ENCODE measurements around the gene THSD7A. TPM values are rescaled to one million over a fixed set of nuclear protein-coding genes. Genes with fewer than 3 reads are reported as not detected.

Gene THSD7A
- polyA plus RNA-seq, 1 donor from 2014 or later = 18.5 TPM

- no peaks in the 10 kb centered on the region for H3F3A ChIP-seq (ENCODE audit: insufficient read depth, low read length, poor library complexity, severe bottlenecking)
- no peaks in the 10 kb centered on the region for H4K20me1 ChIP-seq (ENCODE audit: insufficient read depth)
- H3K9me3 ChIP-seq (ENCODE audit: low read length) = peaks cover 6% of the 10 kb centered on the region
- H3K36me3 ChIP-seq (ENCODE audit: insufficient read depth, low read length) = no peaks in the 10 kb centered on the region
- no peak overlapping the region for H2AFZ ChIP-seq (ENCODE audit: low read depth, low read length)
- H3K27ac ChIP-seq (ENCODE audit: low read length) = no peak overlapping the region
- TF ChIP-seq EZH2 (IDR thresholded peaks at IDR 0.05; ENCODE audit: borderline replicate concordance, insufficient read depth, low read length, poor library complexity, severe bottlenecking) = no peak
- no peak for TF ChIP-seq CTCF (IDR thresholded peaks at IDR 0.05; ENCODE audit: poor library complexity, severe bottlenecking)
- TF ChIP-seq REST (IDR thresholded peaks at IDR 0.05; ENCODE audit: borderline replicate concordance) = no peak
- no peak for TF ChIP-seq SMC3 (conservative IDR thresholded peaks at IDR 0.05; ENCODE audit: poor library complexity)
- TF ChIP-seq EP300 (conservative IDR thresholded peaks at IDR 0.05; ENCODE audit: poor library complexity, severe bottlenecking) = no peak
- H3K9ac ChIP-seq (ENCODE audit: low read length) = no peak overlapping the region
- H3K4me3 ChIP-seq (ENCODE audit: low read length) = no peak overlapping the region
- no peak overlapping the region for H3K4me2 ChIP-seq (ENCODE audit: low read length)
- no peaks in the 10 kb centered on the region for H3K79me2 ChIP-seq (replicated peaks; ENCODE audit: insufficient read depth, low read length)
- H3K27me3 ChIP-seq (ENCODE audit: insufficient read depth, low read depth, low read length) = no peaks in the 10 kb centered on the region
- no peaks in the 10 kb centered on the region for H3K9me2 ChIP-seq (ENCODE audit: insufficient read depth, low read length)
These were observed 33.7 kb upstream of the THSD7A start for GRCh38 chr7:11865671-11866070.

GRCh38 chr7:11858622-11859302 is 26.8 kb upstream of the THSD7A start:
- Histone ChIP-seq H2AFZ (ENCODE audit: low read depth, low read length) (no peak overlapping the region), H3K27ac (ENCODE audit: low read length) (no peak overlapping the region), H3K36me3 (ENCODE audit: insufficient read depth, low read length) (no peaks in the 10 kb centered on the region), H3K4me2 (ENCODE audit: low read length) (no peak overlapping the region), H3F3A (ENCODE audit: insufficient read depth, low read length, poor library complexity, severe bottlenecking) (no peaks in the 10 kb centered on the region), H3K9me3 (ENCODE audit: low read length) (no peaks in the 10 kb centered on the region), H3K9ac (ENCODE audit: low read length) (no peak overlapping the region), H3K27me3 (ENCODE audit: insufficient read depth, low read depth, low read length) (no peaks in the 10 kb centered on the region), H3K79me2 (replicated peaks; ENCODE audit: insufficient read depth, low read length) (no peaks in the 10 kb centered on the region), H3K4me3 (ENCODE audit: low read length) (no peak overlapping the region), H3K9me2 (ENCODE audit: insufficient read depth, low read length) (no peaks in the 10 kb centered on the region), H4K20me1 (ENCODE audit: insufficient read depth) (no peaks in the 10 kb centered on the region)
- no peak for TF ChIP-seq TAF1 (IDR thresholded peaks at IDR 0.05; ENCODE audit: low read depth)
- TF ChIP-seq EP300 (conservative IDR thresholded peaks at IDR 0.05; ENCODE audit: poor library complexity, severe bottlenecking) = no peak
- no peak for TF ChIP-seq CTCF (IDR thresholded peaks at IDR 0.05; ENCODE audit: poor library complexity, severe bottlenecking)
- no peak for TF ChIP-seq REST (IDR thresholded peaks at IDR 0.05; ENCODE audit: borderline replicate concordance)
- no peak for TF ChIP-seq EZH2 (IDR thresholded peaks at IDR 0.05; ENCODE audit: borderline replicate concordance, insufficient read depth, low read length, poor library complexity, severe bottlenecking)
- no peak for TF ChIP-seq MXI1 (conservative IDR thresholded peaks at IDR 0.05; ENCODE audit: poor library complexity, severe bottlenecking)
- TF ChIP-seq RAD21 (conservative IDR thresholded peaks at IDR 0.05) = no peak
- no peak for TF ChIP-seq POLR2AphosphoS5 (IDR thresholded peaks at IDR 0.05)
- no peak for TF ChIP-seq SMC3 (conservative IDR thresholded peaks at IDR 0.05; ENCODE audit: poor library complexity)
